Astrocyte (in vitro differentiated cells and primary cell): Measurements from ENCODE around the gene MYO19. TPM values are rescaled to one million over a fixed set of nuclear protein-coding genes. Genes with fewer than 3 reads are reported as not detected.

Experiments
- DNase-seq: peaks from one replicate; pipeline ENCODE4 v3.0.0-alpha.2; 2010; ENCODE audit warnings: low read depth
- FAIRE-seq: peaks from 2 replicates; lab custom pipeline; 2011; peaks lifted over from hg19 to GRCh38; lab: Jason Lieb, UNC
- H2AFZ ChIP-seq: 2 replicates; pipeline ENCODE4 v1.6.0; 2012; ENCODE audit warnings: low read depth, low read length, inconsistent platforms
- H3K27ac ChIP-seq: 2 replicates; pipeline ENCODE4 v1.5.1; 2011; ENCODE audit warnings: low read depth, low read length, inconsistent platforms
- H3K27me3 ChIP-seq: 2 replicates; pipeline ENCODE4 v1.6.0; 2011; ENCODE audit warnings: low read length, inconsistent platforms; ENCODE audit not compliant: insufficient read depth
- H3K36me3 ChIP-seq: 2 replicates; pipeline ENCODE4 v1.5.1; 2011; ENCODE audit warnings: low read length, inconsistent platforms; ENCODE audit not compliant: insufficient read depth
- H3K4me1 ChIP-seq: 2 replicates; pipeline ENCODE4 v1.5.1; 2011; ENCODE audit warnings: low read length, inconsistent platforms; ENCODE audit not compliant: insufficient read depth
- H3K4me2 ChIP-seq: 2 replicates; pipeline ENCODE4 v1.6.0; 2012; ENCODE audit warnings: low read length, inconsistent platforms
- H3K4me3 ChIP-seq: 2 replicates; pipeline ENCODE4 v1.5.1; 2011; ENCODE audit warnings: low read depth, mild to moderate bottlenecking, low read length, inconsistent platforms; ENCODE audit not compliant: insufficient read depth
- H3K79me2 ChIP-seq: 2 replicates; pipeline ENCODE4 v1.6.0; 2012; ENCODE audit warnings: mild to moderate bottlenecking, low read length, inconsistent platforms; ENCODE audit not compliant: insufficient read depth
- H3K9ac ChIP-seq: 2 replicates; pipeline ENCODE4 v1.6.0; 2012; ENCODE audit warnings: mild to moderate bottlenecking, low read length, inconsistent platforms
- H3K9me3 ChIP-seq: 2 replicates; pipeline ENCODE4 v1.5.1; 2012; ENCODE audit warnings: low read depth, mild to moderate bottlenecking, low read length, inconsistent platforms; ENCODE audit not compliant: insufficient read depth
- H4K20me1 ChIP-seq: 2 replicates; pipeline ENCODE4 v1.6.0; 2012; ENCODE audit warnings: low read length, inconsistent platforms; ENCODE audit not compliant: insufficient read depth
- H3K27ac Mint-ChIP-seq: one replicate; pipeline ENCODE4 v1.8.0; 2021; ENCODE audit warnings: mild to moderate bottlenecking, mixed read lengths; ENCODE audit not compliant: unreplicated experiment
- H3K27me3 Mint-ChIP-seq: one replicate; pipeline ENCODE4 v1.8.0; 2021; ENCODE audit warnings: low read depth, mixed read lengths; ENCODE audit not compliant: unreplicated experiment
- H3K36me3 Mint-ChIP-seq: one replicate; pipeline ENCODE4 v1.8.0; 2021; ENCODE audit warnings: low read depth, mixed read lengths; ENCODE audit not compliant: unreplicated experiment
- H3K4me1 Mint-ChIP-seq: one replicate; pipeline ENCODE4 v1.8.0; 2021; ENCODE audit warnings: low read depth, mixed read lengths; ENCODE audit not compliant: unreplicated experiment
- H3K4me3 Mint-ChIP-seq: one replicate; pipeline ENCODE4 v1.8.0; 2021; ENCODE audit warnings: mild to moderate bottlenecking, moderate library complexity, mixed read lengths; ENCODE audit not compliant: unreplicated experiment
- H3K9me3 Mint-ChIP-seq: one replicate; pipeline ENCODE4 v1.8.0; 2021; ENCODE audit warnings: mild to moderate bottlenecking, mixed read lengths; ENCODE audit not compliant: unreplicated experiment
- CTCF ChIP-seq: IDR thresholded peaks from 2 replicates; pipeline ENCODE4 v1.5.1; 2011; ENCODE audit warnings: low read depth, mild to moderate bottlenecking, inconsistent platforms, low read length, moderate library complexity; ENCODE audit not compliant: insufficient read depth
- EZH2 ChIP-seq: IDR thresholded peaks from 2 replicates; pipeline ENCODE4 v1.6.1; 2012; ENCODE audit warnings: mild to moderate bottlenecking, low read length, inconsistent platforms; ENCODE audit not compliant: insufficient read depth
- total RNA-seq: library from RNA; stranded (reverse); gene quantifications from 2 replicates; pipeline ENCODE4 v1.2.1, GENCODE V29; 2021

MYO19 gene
- total RNA-seq, 1 donor from 2014 or later, result 42.9 TPM

DNA sequence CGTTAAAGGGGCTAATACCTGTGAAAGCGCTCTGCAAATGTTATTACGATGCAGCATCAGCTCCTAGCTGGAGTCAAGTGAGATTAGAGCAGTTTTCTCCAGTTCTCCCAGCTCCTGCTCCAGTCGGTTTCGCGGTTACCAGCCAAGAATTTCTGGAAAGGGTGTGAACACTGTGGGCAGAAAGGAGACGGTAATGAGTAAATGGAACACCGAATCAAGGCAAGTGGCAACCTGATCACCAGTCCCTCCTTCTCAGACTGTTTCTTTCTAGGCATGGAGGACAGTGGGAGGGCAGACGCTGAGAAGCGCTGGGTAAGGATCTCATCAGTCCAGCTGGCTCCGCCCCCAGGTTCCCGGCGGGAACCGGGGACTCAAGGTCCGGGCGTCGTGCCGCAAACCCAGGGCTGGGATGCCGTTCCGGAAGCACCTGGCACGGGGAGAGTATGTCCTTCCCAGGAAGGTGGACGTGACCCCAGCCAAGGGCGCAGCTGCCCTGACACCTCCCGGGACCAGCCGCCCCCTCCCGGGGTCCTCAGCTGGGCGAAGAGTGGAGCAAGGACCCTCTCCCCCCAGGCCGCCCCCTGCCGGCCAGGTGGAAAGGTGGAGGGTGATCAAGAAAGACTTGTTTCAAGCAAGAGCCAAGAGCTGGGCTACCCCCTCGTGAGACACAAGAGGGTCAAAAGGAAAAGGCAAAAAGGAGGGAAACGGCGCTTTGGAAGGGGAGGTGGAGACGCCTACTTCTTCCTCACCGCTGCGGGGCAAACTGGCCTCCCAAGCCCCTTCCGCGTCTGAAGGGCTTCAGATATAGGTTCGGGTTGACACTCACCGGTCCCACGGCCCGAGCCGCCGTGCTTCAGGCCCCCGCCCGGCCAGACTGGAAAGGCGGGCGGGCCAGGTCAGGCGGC is 481 bp downstream of the MYO19 start:
- H3K9ac ChIP-seq, result peak overlapping the region; percentile 93
- no peaks in the 10 kb centered on the region for H3K27me3 ChIP-seq
- peaks cover 17% of the 10 kb centered on the region for H3K36me3 ChIP-seq
- Mint-ChIP-seq H3K9me3 (no peaks in the 10 kb centered on the region), H3K4me3 (peak overlapping the region; percentile 96), H3K27ac (peak overlapping the region; percentile 97), H3K4me1 (peaks cover 6% of the 10 kb centered on the region), H3K27me3 (no peaks in the 10 kb centered on the region), H3K36me3 (peaks cover 13% of the 10 kb centered on the region)
- no peaks in the 10 kb centered on the region for H3K9me3 ChIP-seq
- TF ChIP-seq EZH2, result no peak
- peak; percentile 23 for TF ChIP-seq CTCF
- no peak for FAIRE-seq
- H3K4me1 ChIP-seq, result peaks cover 16% of the 10 kb centered on the region
- peaks cover 4% of the 10 kb centered on the region for H4K20me1 ChIP-seq
- H3K79me2 ChIP-seq, result peaks cover 45% of the 10 kb centered on the region
- peak overlapping the region; percentile 75 for H3K4me3 ChIP-seq
- H3K27ac ChIP-seq, result peak overlapping the region; percentile 93
- peak overlapping the region; percentile 97 for H3K4me2 ChIP-seq
- peak; percentile 43 for DNase-seq
- peak overlapping the region; percentile 81 for H2AFZ ChIP-seq

DNA sequence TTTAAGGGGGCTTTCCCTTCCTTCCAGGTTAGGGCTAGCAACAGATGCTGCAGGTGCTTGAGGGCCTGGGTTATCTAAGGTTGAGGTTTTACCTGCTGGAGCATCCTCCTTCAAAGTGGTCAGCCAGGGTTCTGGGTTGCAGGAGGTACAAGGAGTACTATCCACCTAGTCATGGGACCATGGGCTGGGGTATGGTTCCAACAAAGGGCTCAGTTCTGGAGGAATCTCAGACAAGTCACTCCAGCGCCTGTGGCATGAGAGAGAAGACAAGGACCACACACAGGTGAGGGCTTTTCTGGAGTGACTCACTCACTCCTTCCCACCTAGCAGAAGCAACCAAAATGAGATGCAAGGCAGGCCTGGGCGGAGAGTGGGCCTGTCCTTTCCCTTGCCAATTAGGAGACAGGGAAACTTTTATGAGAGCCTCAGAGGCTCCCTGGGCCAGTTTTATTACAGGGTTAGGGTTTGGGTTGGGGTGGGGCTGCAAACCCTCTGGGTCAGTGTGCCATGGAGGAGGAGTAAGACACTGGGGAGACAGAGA is 2.2 kb downstream of the MYO19 start:
- no peak for DNase-seq
- no peak overlapping the region for H3K4me3 ChIP-seq
- H3K4me3 Mint-ChIP-seq, result peak overlapping the region; percentile 57
- TF ChIP-seq EZH2 (no peak), CTCF (no peak)
- no peak for FAIRE-seq
- H3K4me2 ChIP-seq, result no peak overlapping the region
- H3K9ac ChIP-seq, result no peak overlapping the region
- H4K20me1 ChIP-seq, result peaks cover 15% of the 10 kb centered on the region
- H3K79me2 ChIP-seq, result peaks cover 45% of the 10 kb centered on the region
- H3K27me3 Mint-ChIP-seq, result no peaks in the 10 kb centered on the region
- H3K9me3 ChIP-seq, result no peaks in the 10 kb centered on the region
- H3K27ac ChIP-seq, result no peak overlapping the region
- H3K4me1 ChIP-seq, result peaks cover 22% of the 10 kb centered on the region
- H3K9me3 Mint-ChIP-seq, result no peaks in the 10 kb centered on the region
- peaks cover 16% of the 10 kb centered on the region for H3K36me3 Mint-ChIP-seq
- peaks cover 8% of the 10 kb centered on the region for H3K4me1 Mint-ChIP-seq
- H3K36me3 ChIP-seq, result peaks cover 15% of the 10 kb centered on the region
- no peaks in the 10 kb centered on the region for H3K27me3 ChIP-seq
- H3K27ac Mint-ChIP-seq, result no peak overlapping the region
- no peak overlapping the region for H2AFZ ChIP-seq
